Progenitor cell of endocrine pancreas (in vitro differentiated cells): Measurements from ENCODE around the gene RBP5. TPM values are rescaled to one million over a fixed set of nuclear protein-coding genes. Genes with fewer than 3 reads are reported as not detected.
"Not testable (repeated sequence)": the region's sequence is repeated elsewhere in the genome, so short reads cannot be mapped to it uniquely, and the experiment has no call there.

ENCODE experiments used
- DNase-seq: peaks from one replicate; pipeline ENCODE4 v3.0.0; 2021; ENCODE audit warnings: low spot score; ENCODE audit not compliant: unreplicated experiment
- H3K27ac Mint-ChIP-seq: 2 replicates; pipeline ENCODE4 v1.8.0; 2021; ENCODE audit warnings: mild to moderate bottlenecking, moderate library complexity, mixed read lengths
- H3K27me3 Mint-ChIP-seq: 2 replicates; pipeline ENCODE4 v1.8.0; 2021; ENCODE audit warnings: mixed read lengths
- H3K36me3 Mint-ChIP-seq: 2 replicates; pipeline ENCODE4 v1.8.0; 2022; ENCODE audit warnings: mixed read lengths; ENCODE audit not compliant: insufficient read depth
- H3K4me1 Mint-ChIP-seq: 2 replicates; pipeline ENCODE4 v1.8.0; 2021; ENCODE audit warnings: low read depth, mixed read lengths
- H3K4me3 Mint-ChIP-seq: 2 replicates; pipeline ENCODE4 v1.8.0; 2021; ENCODE audit warnings: low read depth, mild to moderate bottlenecking, moderate library complexity, mixed read lengths
- H3K9me3 Mint-ChIP-seq: 2 replicates; pipeline ENCODE4 v1.8.0; 2021; ENCODE audit warnings: low read depth, mixed read lengths
- CTCF ChIP-seq: fragments of 200-600 bp; sonication (generic); IDR thresholded peaks from one replicate; pipeline ENCODE4 v1.5.0; 2021; ENCODE audit warnings: antibody characterized with exemption, mild to moderate bottlenecking; ENCODE audit not compliant: unreplicated experiment
- total RNA-seq: library from RNA; stranded (reverse); gene quantifications from 2 replicates; pipeline ENCODE4 v1.2.1, GENCODE V29; 2021

The RBP5 gene
- total RNA-seq, 1 donor from 2014 or later, result 5.8 TPM

GRCh38 chr12:7108003-7108795 lies 20.5 kb downstream of the RBP5 start:
- no peak for TF ChIP-seq CTCF
- Mint-ChIP-seq H3K9me3 (peaks cover 10% of the 10 kb centered on the region), H3K36me3 (peaks cover 27% of the 10 kb centered on the region), H3K4me3 (peak overlapping the region; percentile 94), H3K27ac (peak overlapping the region; percentile 96), H3K27me3 (no peaks in the 10 kb centered on the region), H3K4me1 (peaks cover 11% of the 10 kb centered on the region)
- peak; percentile 70 for DNase-seq

- peaks cover 29% of the 10 kb centered on the region for H3K36me3 Mint-ChIP-seq
- H3K27me3 Mint-ChIP-seq, result no peaks in the 10 kb centered on the region
- H3K4me3 Mint-ChIP-seq, result peak overlapping the region; percentile 94
- peaks cover 10% of the 10 kb centered on the region for H3K9me3 Mint-ChIP-seq
- TF ChIP-seq CTCF, result no peak
- DNase-seq, result no peak
- H3K27ac Mint-ChIP-seq, result peak overlapping the region; percentile 96
- peaks cover 11% of the 10 kb centered on the region for H3K4me1 Mint-ChIP-seq
Observed at GRCh38 chr12:7107636-7108002, 21.1 kb downstream of the RBP5 start.

GRCh38 chr12:7107181-7107580 lies 21.5 kb downstream of the RBP5 start:
- H3K27me3 Mint-ChIP-seq, H3K9me3 Mint-ChIP-seq, H3K4me3 Mint-ChIP-seq, DNase-seq, H3K27ac Mint-ChIP-seq: not testable (repeated sequence)
- Mint-ChIP-seq H3K4me1 (peaks cover 11% of the 10 kb centered on the region), H3K36me3 (peaks cover 33% of the 10 kb centered on the region)

GRCh38 chr12:7106082-7106481 lies 22.6 kb downstream of the RBP5 start:
- Mint-ChIP-seq H3K36me3 (peaks cover 33% of the 10 kb centered on the region), H3K4me1 (peaks cover 11% of the 10 kb centered on the region), H3K27ac (no peak overlapping the region), H3K27me3 (no peaks in the 10 kb centered on the region), H3K4me3 (peak overlapping the region; percentile 44), H3K9me3 (peaks cover 10% of the 10 kb centered on the region)
- no peak for DNase-seq
- no peak for TF ChIP-seq CTCF

GRCh38 chr12:7103837-7104584 lies 24.7 kb downstream of the RBP5 start:
- Mint-ChIP-seq H3K4me3 (no peak overlapping the region), H3K27ac (no peak overlapping the region), H3K36me3 (peaks cover 37% of the 10 kb centered on the region), H3K4me1 (peaks cover 9% of the 10 kb centered on the region), H3K9me3 (peaks cover 10% of the 10 kb centered on the region), H3K27me3 (no peaks in the 10 kb centered on the region)
- no peak for DNase-seq
- TF ChIP-seq CTCF, result no peak
